Rectal smooth muscle tissue (tissue), 1 donor: Measurements from ENCODE around the gene SCAP.
"Not testable (repeated sequence)": the region's sequence is repeated elsewhere in the genome, so short reads cannot be mapped to it uniquely, and the experiment has no call there.

ENCODE experiments used
- H3K27ac ChIP-seq: one replicate; pipeline ENCODE4 v1.7.0; 2013; ENCODE audit warnings: low read depth, low read length, inconsistent platforms
- H3K27me3 ChIP-seq: one replicate; pipeline ENCODE4 v1.7.0; 2013; ENCODE audit warnings: low read length; ENCODE audit not compliant: control insufficient read depth, insufficient read depth
- H3K36me3 ChIP-seq: one replicate; pipeline ENCODE4 v1.7.0; 2013; ENCODE audit warnings: low read length; ENCODE audit not compliant: control insufficient read depth, insufficient read depth
- H3K4me1 ChIP-seq: one replicate; pipeline ENCODE4 v1.7.0; 2013; ENCODE audit warnings: low read length; ENCODE audit not compliant: control insufficient read depth, insufficient read depth
- H3K4me3 ChIP-seq: one replicate; pipeline ENCODE4 v1.7.0; 2013; ENCODE audit warnings: low read length
- H3K9ac ChIP-seq: one replicate; pipeline ENCODE4 v1.7.0; 2013; ENCODE audit warnings: low read length

Gene SCAP

GRCh38 chr3:47475570-47476329 is at the start of gene SCAP:
Gene SCAP (minus strand): TSS chr3:47475941. CDS start chr3:47442993, 32,948 bp downstream.
- H3K4me1 ChIP-seq: peaks cover 10% of the 10 kb centered on the region

GRCh38 chr3:47523310-47524073 is 47.8 kb upstream of the SCAP start:
- no peak overlapping the region for H3K9ac ChIP-seq
- H3K27ac ChIP-seq: no peak overlapping the region
- no peaks in the 10 kb centered on the region for H3K4me1 ChIP-seq
- no peak overlapping the region for H3K4me3 ChIP-seq
- no peaks in the 10 kb centered on the region for H3K27me3 ChIP-seq
- no peaks in the 10 kb centered on the region for H3K36me3 ChIP-seq

More at GRCh38 chr3:47475570-47476329, at the start of gene SCAP:
- H3K9ac ChIP-seq: peak within 1 kb of the TSS; percentile 70
- H3K4me3 ChIP-seq: peak within 1 kb of the TSS; percentile 90
- peak within 1 kb of the TSS; percentile 78 for H3K27ac ChIP-seq
- H3K27me3 ChIP-seq: no peaks in the 10 kb centered on the region
- H3K36me3 ChIP-seq: no peaks in the 10 kb centered on the region

- Histone ChIP-seq H3K4me1 (no peaks in the 10 kb centered on the region), H3K4me3 (no peak overlapping the region), H3K27me3 (no peaks in the 10 kb centered on the region), H3K9ac (no peak overlapping the region), H3K36me3 (no peaks in the 10 kb centered on the region), H3K27ac (no peak overlapping the region)
These were observed 46.6 kb upstream of the SCAP start for GRCh38 chr3:47522082-47522987.

- H3K4me3 ChIP-seq: no peak overlapping the region
- no peak overlapping the region for H3K9ac ChIP-seq
- H3K4me1 ChIP-seq: no peaks in the 10 kb centered on the region
- H3K27me3 ChIP-seq: no peaks in the 10 kb centered on the region
- H3K36me3 ChIP-seq: no peaks in the 10 kb centered on the region
- H3K27ac ChIP-seq: no peak overlapping the region
These were observed 45.0 kb upstream of the SCAP start for GRCh38 chr3:47520756-47521155.

- Histone ChIP-seq H3K27me3 (no peaks in the 10 kb centered on the region), H3K4me1 (no peaks in the 10 kb centered on the region), H3K36me3 (no peaks in the 10 kb centered on the region), H3K4me3 (no peak overlapping the region), H3K9ac (no peak overlapping the region), H3K27ac (no peak overlapping the region)
These were observed 42.2 kb upstream of the SCAP start for GRCh38 chr3:47517937-47518336.

GRCh38 chr3:47515864-47516319 is 40.2 kb upstream of the SCAP start:
- no peak overlapping the region for H3K4me3 ChIP-seq
- no peak overlapping the region for H3K9ac ChIP-seq
- H3K27ac ChIP-seq: no peak overlapping the region
- no peaks in the 10 kb centered on the region for H3K36me3 ChIP-seq
- H3K27me3 ChIP-seq: no peaks in the 10 kb centered on the region
- no peaks in the 10 kb centered on the region for H3K4me1 ChIP-seq

GRCh38 chr3:47515100-47515499 is 39.4 kb upstream of the SCAP start:
- H3K9ac ChIP-seq: no peak overlapping the region
- no peaks in the 10 kb centered on the region for H3K4me1 ChIP-seq
- H3K4me3 ChIP-seq: no peak overlapping the region
- H3K27ac ChIP-seq: no peak overlapping the region
- no peaks in the 10 kb centered on the region for H3K27me3 ChIP-seq
- H3K36me3 ChIP-seq: no peaks in the 10 kb centered on the region

GRCh38 chr3:47513125-47513929 is 37.6 kb upstream of the SCAP start, which contains the start of gene ELP6:
Gene ELP6 (minus strand): TSS chr3:47513712. CDS start chr3:47513590, 122 bp downstream.
- no peaks in the 10 kb centered on the region for H3K27me3 ChIP-seq
- H3K27ac ChIP-seq: peak within 1 kb of the TSS; percentile 96

GRCh38 chr3:47512416-47513124 is 36.8 kb upstream of the SCAP start:
- Histone ChIP-seq H3K36me3 (peaks cover 9% of the 10 kb centered on the region), H3K9ac (peak overlapping the region; percentile 56), H3K27ac (peak overlapping the region; percentile 96), H3K4me3 (peak overlapping the region; percentile 92), H3K4me1 (no peaks in the 10 kb centered on the region), H3K27me3 (no peaks in the 10 kb centered on the region)

More at GRCh38 chr3:47513125-47513929, 37.6 kb upstream of the SCAP start, which contains the start of gene ELP6:
- peaks cover 6% of the 10 kb centered on the region for H3K36me3 ChIP-seq
- peak within 1 kb of the TSS; percentile 56 for H3K9ac ChIP-seq
- H3K4me3 ChIP-seq: peak within 1 kb of the TSS; percentile 92
- H3K4me1 ChIP-seq: no peaks in the 10 kb centered on the region

GRCh38 chr3:47505267-47505666 is 29.5 kb upstream of the SCAP start:
- not testable (repeated sequence) for H3K27me3 ChIP-seq, H3K4me3 ChIP-seq, H3K9ac ChIP-seq, H3K4me1 ChIP-seq, H3K27ac ChIP-seq
- peaks cover 29% of the 10 kb centered on the region for H3K36me3 ChIP-seq

GRCh38 chr3:47504113-47504512 is 28.4 kb upstream of the SCAP start:
- Histone ChIP-seq H3K36me3 (peaks cover 25% of the 10 kb centered on the region), H3K4me1 (no peaks in the 10 kb centered on the region), H3K4me3 (no peak overlapping the region), H3K27me3 (no peaks in the 10 kb centered on the region), H3K9ac (no peak overlapping the region), H3K27ac (no peak overlapping the region)
